DND-41 (cell line): ENCODE data around the gene ANKMY1.

ENCODE experiments used
- EZH2 ChIP-seq: IDR thresholded peaks from 3 replicates; pipeline ENCODE4 v1.6.1; 2012; ENCODE audit warnings: borderline replicate concordance, low read depth, mild to moderate bottlenecking, moderate library complexity, low read length, inconsistent platforms; ENCODE audit not compliant: severe bottlenecking
- TF ChIP-seq, protein P1 (sequence below): IDR thresholded peaks from 2 replicates; pipeline ENCODE4 v1.5.1; 2012; ENCODE audit warnings: borderline replicate concordance, low read length, moderate library complexity, mild to moderate bottlenecking; ENCODE audit not compliant: poor library complexity, severe bottlenecking; ENCODE audit errors: extremely low read depth

DNA sequence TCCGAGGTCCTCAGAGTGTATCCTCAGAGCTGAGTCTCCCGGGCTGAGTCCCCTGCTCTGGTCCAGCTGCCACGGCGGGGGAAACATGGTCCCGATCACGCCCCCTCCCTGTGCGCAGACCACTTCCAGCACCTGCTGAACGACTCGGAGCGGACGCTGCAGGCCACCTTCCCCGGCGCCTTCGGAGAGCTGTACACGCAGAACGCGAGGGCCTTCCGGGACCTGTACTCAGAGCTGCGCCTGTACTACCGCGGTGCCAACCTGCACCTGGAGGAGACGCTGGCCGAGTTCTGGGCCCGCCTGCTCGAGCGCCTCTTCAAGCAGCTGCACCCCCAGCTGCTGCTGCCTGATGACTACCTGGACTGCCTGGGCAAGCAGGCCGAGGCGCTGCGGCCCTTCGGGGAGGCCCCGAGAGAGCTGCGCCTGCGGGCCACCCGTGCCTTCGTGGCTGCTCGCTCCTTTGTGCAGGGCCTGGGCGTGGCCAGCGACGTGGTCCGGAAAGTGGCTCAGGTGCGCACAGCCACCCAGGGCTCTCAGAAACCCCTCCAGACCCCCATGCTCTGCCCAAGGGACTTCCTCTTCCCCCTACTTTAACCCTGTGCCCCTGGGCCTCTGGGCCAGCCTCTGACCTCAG, 95.6 kb downstream of the ANKMY1 start:
- no peak for TF ChIP-seq EZH2
- TF ChIP-seq, protein P1, sequence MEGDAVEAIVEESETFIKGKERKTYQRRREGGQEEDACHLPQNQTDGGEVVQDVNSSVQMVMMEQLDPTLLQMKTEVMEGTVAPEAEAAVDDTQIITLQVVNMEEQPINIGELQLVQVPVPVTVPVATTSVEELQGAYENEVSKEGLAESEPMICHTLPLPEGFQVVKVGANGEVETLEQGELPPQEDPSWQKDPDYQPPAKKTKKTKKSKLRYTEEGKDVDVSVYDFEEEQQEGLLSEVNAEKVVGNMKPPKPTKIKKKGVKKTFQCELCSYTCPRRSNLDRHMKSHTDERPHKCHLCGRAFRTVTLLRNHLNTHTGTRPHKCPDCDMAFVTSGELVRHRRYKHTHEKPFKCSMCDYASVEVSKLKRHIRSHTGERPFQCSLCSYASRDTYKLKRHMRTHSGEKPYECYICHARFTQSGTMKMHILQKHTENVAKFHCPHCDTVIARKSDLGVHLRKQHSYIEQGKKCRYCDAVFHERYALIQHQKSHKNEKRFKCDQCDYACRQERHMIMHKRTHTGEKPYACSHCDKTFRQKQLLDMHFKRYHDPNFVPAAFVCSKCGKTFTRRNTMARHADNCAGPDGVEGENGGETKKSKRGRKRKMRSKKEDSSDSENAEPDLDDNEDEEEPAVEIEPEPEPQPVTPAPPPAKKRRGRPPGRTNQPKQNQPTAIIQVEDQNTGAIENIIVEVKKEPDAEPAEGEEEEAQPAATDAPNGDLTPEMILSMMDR: no peak
